Stomach (tissue), 4 donors: ENCODE measurements around the gene LCN6.

Experiments
- POLR2A ChIP-seq, 4 donors: fragments of 450-650 bp; IDR thresholded peaks; one replicate each; pipeline ENCODE4 v1.6.1; 2016; ENCODE audit warnings: antibody characterized with exemption in 4 of 4, control low read depth in 2 of 4, mild to moderate bottlenecking in 1 of 4, moderate library complexity in 1 of 4
- POLR2AphosphoS5 ChIP-seq, 3 donors: sonication (generic); formaldehyde crosslinking; IDR thresholded peaks; one replicate each; pipeline ENCODE4 v1.6.1; 2016; ENCODE audit warnings: antibody characterized with exemption in 3 of 3
- TF ChIP-seq, protein P1 (sequence below), 7 experiments: fragments of 450-650 bp in 4 of 7; fragments of 200-600 bp in 3 of 7; sonication (generic) in 3 of 7; IDR thresholded peaks; one replicate each; pipeline ENCODE4 v1.5.1; 2016 to 2019; ENCODE audit warnings: antibody characterized with exemption in 7 of 7, control low read depth in 2 of 7, mild to moderate bottlenecking in 1 of 7

DNA sequence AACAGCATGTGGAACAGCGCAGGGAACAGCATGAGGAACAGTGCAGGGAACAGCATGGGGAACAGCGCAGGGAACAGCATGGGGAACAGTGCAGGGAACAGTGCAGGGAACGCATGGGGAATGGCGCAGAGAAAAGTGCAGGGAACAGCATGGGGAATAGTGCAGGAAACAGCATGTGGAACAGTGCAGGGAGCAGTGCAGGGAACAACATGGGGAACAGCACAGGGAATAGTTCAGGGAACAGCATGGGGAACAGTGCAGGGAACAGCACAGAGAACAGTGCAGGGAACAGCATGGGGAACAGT is 7.8 kb upstream of the LCN6 start:
- TF ChIP-seq, protein P1, sequence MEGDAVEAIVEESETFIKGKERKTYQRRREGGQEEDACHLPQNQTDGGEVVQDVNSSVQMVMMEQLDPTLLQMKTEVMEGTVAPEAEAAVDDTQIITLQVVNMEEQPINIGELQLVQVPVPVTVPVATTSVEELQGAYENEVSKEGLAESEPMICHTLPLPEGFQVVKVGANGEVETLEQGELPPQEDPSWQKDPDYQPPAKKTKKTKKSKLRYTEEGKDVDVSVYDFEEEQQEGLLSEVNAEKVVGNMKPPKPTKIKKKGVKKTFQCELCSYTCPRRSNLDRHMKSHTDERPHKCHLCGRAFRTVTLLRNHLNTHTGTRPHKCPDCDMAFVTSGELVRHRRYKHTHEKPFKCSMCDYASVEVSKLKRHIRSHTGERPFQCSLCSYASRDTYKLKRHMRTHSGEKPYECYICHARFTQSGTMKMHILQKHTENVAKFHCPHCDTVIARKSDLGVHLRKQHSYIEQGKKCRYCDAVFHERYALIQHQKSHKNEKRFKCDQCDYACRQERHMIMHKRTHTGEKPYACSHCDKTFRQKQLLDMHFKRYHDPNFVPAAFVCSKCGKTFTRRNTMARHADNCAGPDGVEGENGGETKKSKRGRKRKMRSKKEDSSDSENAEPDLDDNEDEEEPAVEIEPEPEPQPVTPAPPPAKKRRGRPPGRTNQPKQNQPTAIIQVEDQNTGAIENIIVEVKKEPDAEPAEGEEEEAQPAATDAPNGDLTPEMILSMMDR (IDR thresholded peaks at IDR 0.05) = no peak
- TF ChIP-seq POLR2AphosphoS5 (IDR thresholded peaks at IDR 0.05) (no peak), POLR2A (IDR thresholded peaks at IDR 0.05) (no peak)
